Neutrophil (primary cell): ENCODE data around the gene OVCA2.
A peak's percentile ranks its signal among the peaks of the same experiment; 100 is the strongest.

Experiments
- H3K27ac ChIP-seq: fragments of 200-600 bp; sonication (generic); 2 replicates; pipeline ENCODE4 v1.5.1; 2016; ENCODE audit warnings: mild to moderate bottlenecking, moderate library complexity
- H3K27me3 ChIP-seq: fragments of 200-600 bp; sonication (generic); 2 replicates; pipeline ENCODE4 v1.6.0; 2016; ENCODE audit warnings: mild to moderate bottlenecking
- H3K36me3 ChIP-seq: fragments of 200-600 bp; sonication (generic); 2 replicates; pipeline ENCODE4 v1.5.1; 2017
- H3K4me1 ChIP-seq, 2 experiments: fragments of 200-600 bp in 1 of 2; sonication (generic) in 1 of 2; 1 replicate in 1 of 2; 2 replicates in 1 of 2; pipeline versions ENCODE4 v1.5.1 to v1.6.1; 2013 to 2016; ENCODE audit warnings: low read depth in 1 of 2, low read length in 1 of 2, mild to moderate bottlenecking in 1 of 2, moderate library complexity in 1 of 2; ENCODE audit not compliant: control insufficient read depth in 1 of 2, insufficient read depth in 1 of 2
- H3K4me3 ChIP-seq, 2 experiments: fragments of 200-600 bp in 1 of 2; sonication (generic) in 1 of 2; 1 replicate in 1 of 2; 2 replicates in 1 of 2; pipeline ENCODE4 v1.5.1; 2013 to 2016; ENCODE audit warnings: low read depth in 1 of 2, low read length in 1 of 2, mild to moderate bottlenecking in 1 of 2, moderate library complexity in 1 of 2
- H3K9me3 ChIP-seq: fragments of 200-600 bp; sonication (generic); 2 replicates; pipeline ENCODE4 v1.5.1; 2016
- CTCF ChIP-seq: fragments of 200-600 bp; sonication (generic); IDR thresholded peaks from 2 replicates; pipeline ENCODE4 v1.5.1; 2016; ENCODE audit warnings: antibody characterized with exemption

OVCA2 gene

DNA sequence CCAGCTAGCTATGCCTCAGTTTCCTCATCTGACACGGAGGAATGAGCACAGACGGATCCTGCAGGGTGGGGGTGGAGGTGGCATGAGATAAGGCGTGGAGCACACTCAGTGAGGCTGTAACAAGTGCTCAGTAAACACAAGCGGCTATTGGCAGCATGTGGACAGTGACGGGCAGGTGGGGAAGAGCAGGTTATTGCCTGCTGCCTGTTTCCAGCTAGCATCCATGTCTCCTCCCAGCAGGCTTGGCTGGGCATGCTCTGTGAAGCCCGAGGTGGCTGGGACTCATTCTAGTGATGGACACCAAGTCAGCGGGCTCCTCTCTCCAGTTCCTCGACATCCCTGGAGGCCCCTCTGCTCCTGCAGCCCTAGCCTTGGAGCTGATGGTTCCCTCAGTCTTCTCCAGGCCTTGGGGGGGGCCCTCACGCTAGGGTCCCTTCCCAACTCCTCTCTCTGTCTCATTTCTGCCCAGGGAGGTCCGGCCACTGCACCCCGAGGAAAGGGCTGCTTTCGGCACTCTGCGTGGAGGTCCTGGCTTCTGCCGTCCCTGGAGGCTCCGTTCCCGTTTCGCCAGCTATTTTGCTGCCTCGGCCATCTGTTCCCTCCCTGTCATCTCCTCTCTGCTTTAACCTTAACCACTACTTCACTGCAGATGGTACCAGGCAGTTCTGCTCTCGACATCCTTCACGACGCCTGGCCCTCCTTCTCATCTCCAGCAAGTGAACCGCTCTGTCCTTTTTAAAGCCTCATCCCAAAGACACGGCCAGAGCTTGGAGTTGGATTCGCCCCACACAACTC, 22.9 kb upstream of the OVCA2 start:
- no peak for TF ChIP-seq CTCF
- Histone ChIP-seq H3K4me3 (no peak overlapping the region), H3K9me3 (no peaks in the 10 kb centered on the region), H3K27me3 (peaks cover 83% of the 10 kb centered on the region), H3K27ac (no peak overlapping the region), H3K4me1 (peaks cover 3 to 11% of the 10 kb centered on the region in 2 experiments), H3K36me3 (no peaks in the 10 kb centered on the region)

GRCh38 chr17:2019723-2020122, 22.1 kb upstream of the OVCA2 start:
- H3K4me1 ChIP-seq: peaks cover 11 to 19% of the 10 kb centered on the region in 2 experiments
- TF ChIP-seq CTCF: no peak
- H3K36me3 ChIP-seq: no peaks in the 10 kb centered on the region
- H3K27ac ChIP-seq: no peak overlapping the region
- H3K27me3 ChIP-seq: peaks cover 85% of the 10 kb centered on the region
- H3K9me3 ChIP-seq: no peaks in the 10 kb centered on the region
- H3K4me3 ChIP-seq: no peak overlapping the region

GRCh38 chr17:2020721-2021120, 21.1 kb upstream of the OVCA2 start:
- Histone ChIP-seq H3K36me3 (no peaks in the 10 kb centered on the region), H3K27me3 (peaks cover 95% of the 10 kb centered on the region), H3K9me3 (no peaks in the 10 kb centered on the region), H3K27ac (no peak overlapping the region), H3K4me3 (no peak overlapping the region), H3K4me1 (peaks cover 21 to 29% of the 10 kb centered on the region in 2 experiments)
- no peak for TF ChIP-seq CTCF

DNA sequence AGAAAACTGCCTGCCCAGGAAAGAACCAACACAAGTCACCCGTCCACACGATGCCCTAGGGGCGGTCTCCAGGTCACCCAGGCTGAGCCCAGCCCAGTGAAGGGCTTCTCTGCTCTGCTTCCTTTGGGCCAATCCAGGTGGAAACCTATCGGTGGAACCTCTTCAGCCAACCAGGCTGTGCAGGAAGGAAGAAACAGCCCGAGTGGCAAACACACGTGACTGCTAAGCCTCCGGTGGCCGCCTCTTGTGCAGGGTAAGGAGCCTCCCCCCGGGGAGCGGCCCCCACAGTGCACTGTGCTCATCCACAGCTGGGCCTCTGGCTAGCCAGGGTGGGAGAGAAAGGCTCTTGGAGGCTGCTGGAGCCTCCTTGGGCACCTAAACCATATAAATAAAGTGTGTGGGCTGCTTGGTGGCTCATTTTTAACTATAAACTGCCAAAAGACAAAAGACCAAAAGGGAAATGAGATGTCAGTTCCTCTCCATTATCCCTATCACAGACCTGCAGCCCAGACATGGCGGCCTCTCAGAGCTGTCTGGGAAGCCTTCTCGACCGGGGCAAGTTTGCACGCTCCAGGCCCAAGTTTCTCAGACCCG, 19.1 kb upstream of the OVCA2 start:
- H3K4me3 ChIP-seq: no peak overlapping the region
- no peak overlapping the region for H3K27ac ChIP-seq
- peaks cover 100% of the 10 kb centered on the region for H3K27me3 ChIP-seq
- H3K4me1 ChIP-seq: peaks cover 21 to 32% of the 10 kb centered on the region in 2 experiments
- H3K36me3 ChIP-seq: no peaks in the 10 kb centered on the region
- no peaks in the 10 kb centered on the region for H3K9me3 ChIP-seq
- TF ChIP-seq CTCF: no peak

- peaks cover 100% of the 10 kb centered on the region for H3K27me3 ChIP-seq
- no peaks in the 10 kb centered on the region for H3K9me3 ChIP-seq
- H3K4me1 ChIP-seq: peaks cover 21 to 32% of the 10 kb centered on the region in 2 experiments
- H3K27ac ChIP-seq: no peak overlapping the region
- no peaks in the 10 kb centered on the region for H3K36me3 ChIP-seq
- TF ChIP-seq CTCF: no peak
- H3K4me3 ChIP-seq: peak overlapping the region in 1 of 2 experiments; percentile 57
Observed at GRCh38 chr17:2023256-2023655, 18.6 kb upstream of the OVCA2 start.
